ENCODE measurements around the gene PRDM8.

Gene PRDM8

DNA sequence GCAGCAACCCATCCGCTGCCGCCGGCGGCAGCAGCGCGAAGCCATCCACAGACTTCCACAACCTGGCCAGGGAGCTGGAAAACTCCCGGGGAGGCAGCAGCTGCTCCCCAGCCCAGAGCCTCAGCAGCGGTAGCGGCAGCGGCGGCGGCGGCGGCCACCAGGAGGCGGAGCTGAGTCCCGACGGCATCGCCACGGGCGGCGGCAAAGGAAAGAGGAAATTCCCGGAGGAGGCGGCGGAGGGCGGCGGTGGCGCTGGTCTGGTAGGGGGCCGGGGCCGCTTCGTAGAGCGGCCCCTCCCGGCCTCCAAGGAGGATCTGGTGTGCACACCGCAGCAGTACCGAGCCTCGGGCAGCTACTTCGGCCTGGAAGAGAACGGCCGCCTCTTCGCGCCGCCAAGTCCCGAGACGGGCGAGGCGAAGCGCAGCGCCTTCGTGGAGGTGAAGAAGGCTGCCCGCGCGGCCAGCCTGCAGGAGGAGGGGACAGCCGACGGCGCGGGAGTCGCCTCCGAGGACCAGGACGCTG is 4.9 kb downstream of the PRDM8 start:
- peak; percentile 75 to 77 for DNase-seq

- DNase-seq = peak; percentile 46 to 51
These were observed 5.6 kb downstream of the PRDM8 start for GRCh38 chr4:80202741-80203553.

DNA sequence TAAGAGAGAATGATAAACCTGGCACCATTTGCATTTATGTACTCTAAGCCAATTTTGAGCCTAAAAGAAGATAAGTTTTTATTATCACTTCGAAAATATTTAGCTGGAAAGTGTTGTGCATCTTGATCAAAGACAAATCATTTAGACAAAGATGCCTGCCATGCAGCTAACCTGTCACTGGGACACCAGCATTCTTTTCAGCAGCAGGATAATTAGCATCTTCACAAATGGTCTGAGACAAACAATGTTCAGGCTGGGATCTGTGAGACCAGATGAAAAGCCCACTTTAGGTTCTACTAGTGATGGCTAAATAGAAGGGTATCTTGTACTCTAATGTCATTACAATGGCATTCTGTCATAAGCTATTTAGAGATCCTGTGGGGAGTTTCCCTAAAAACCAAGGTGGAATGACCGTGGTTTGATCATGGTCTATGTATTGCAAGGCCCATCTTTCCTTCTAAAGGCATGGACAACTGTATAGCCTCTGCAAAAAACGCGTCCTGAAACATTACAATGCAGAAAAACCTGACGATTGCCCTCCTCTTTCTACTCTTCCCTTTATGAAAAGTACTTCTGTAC is 7.2 kb downstream of the PRDM8 start:
- no peak for DNase-seq

- DNase-seq = no peak
These were observed 8.8 kb downstream of the PRDM8 start for GRCh38 chr4:80206111-80206510.

DNA sequence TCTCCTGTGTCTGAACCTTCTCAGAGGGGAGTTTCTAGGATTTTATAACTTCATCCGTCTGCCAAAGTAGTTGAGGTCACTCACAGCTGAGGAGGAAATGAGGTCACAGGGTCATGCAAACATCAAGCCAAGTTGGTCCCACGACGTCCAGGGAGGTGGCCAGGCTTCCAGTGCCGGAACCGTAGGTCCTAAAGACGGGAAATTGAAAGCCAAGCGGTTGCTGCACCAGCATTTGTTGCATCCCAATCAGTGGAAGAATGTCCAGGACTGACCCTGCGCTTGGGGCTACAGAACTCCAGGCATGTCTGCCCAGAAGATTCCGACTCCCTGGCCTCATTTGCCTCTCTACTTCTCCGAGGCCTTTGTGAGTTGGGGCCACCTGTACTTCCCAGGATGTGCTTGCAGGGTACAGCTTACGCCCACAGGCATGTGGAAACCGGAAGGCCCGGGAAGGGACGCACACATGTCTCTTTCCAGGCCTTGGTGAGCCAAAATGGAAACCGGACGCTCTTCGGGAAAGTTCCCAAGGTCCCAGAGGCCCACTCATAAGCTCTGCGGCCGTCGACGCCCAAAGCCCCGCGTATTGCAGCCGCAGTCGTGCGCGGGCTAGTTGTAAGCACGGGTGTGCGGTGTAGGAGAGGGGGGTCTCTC is 9.3 kb downstream of the PRDM8 start:
- DNase-seq = no peak

GRCh38 chr4:80207172-80207583 is 9.9 kb downstream of the PRDM8 start:
- DNase-seq = no peak

GRCh38 chr4:80207664-80208063 is 10.4 kb downstream of the PRDM8 start:
- no peak for DNase-seq

DNA sequence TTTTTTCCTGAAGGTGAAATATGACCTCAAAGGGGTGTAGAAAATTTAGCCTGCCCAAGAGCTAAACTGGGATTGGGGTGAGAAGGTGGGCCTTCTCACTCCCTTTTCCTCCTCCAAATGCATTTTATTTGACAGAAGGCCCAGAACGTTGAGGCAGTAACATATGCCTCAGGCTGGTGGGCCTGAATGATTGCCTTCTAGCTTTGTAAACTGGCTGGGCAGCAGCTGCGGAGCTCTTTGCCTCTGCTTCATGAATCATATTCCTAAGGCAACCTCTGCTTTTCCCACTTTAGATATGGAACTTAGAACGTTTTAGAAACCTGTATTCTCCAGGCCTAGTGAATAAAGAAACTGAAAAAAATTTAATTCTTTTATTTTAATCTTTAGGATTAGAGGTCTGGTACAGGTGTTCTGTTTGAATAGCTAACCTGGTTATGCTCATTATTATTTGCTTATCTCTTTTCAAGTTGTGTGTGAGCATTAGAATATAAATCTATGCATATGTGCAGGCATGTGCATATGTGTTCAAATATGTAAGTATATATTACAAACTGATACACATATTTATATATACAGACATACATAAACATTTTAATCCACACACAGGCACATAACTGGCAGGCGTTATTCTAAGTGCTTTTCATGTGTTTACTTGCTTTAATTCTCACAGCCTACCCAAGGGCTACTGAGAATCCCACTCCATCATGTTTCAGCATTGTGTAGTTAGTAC is 11.5 kb downstream of the PRDM8 start:
- no peak for DNase-seq

- no peak for DNase-seq
These were observed 12.0 kb downstream of the PRDM8 start for GRCh38 chr4:80209340-80209701.

DNA sequence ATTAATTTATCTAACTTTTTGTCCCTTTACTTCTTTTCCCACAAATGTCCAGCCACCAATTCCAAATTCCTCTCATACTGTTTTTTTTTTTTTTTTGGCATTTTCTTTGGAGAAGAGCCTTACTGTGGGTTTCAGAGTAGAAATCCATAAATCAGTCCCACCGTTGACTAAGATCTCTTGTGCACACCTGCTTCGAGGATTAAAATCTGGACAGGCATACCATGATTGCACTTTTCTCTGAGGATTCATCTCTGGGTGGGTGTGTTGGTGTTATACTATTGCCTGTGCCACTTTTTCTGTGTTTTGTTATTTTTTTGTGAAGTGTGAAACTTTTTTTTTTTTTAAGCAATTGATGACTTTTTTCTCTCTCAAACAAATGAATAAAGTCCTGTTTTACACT is 13.2 kb downstream of the PRDM8 start:
- DNase-seq = no peak

- no peak for DNase-seq
These were observed 16.0 kb downstream of the PRDM8 start for GRCh38 chr4:80213117-80213815.

GRCh38 chr4:80215449-80216052 is 18.2 kb downstream of the PRDM8 start:
- no peak for DNase-seq

- no peak for DNase-seq
These were observed 18.9 kb downstream of the PRDM8 start for GRCh38 chr4:80216100-80216761.

DNA sequence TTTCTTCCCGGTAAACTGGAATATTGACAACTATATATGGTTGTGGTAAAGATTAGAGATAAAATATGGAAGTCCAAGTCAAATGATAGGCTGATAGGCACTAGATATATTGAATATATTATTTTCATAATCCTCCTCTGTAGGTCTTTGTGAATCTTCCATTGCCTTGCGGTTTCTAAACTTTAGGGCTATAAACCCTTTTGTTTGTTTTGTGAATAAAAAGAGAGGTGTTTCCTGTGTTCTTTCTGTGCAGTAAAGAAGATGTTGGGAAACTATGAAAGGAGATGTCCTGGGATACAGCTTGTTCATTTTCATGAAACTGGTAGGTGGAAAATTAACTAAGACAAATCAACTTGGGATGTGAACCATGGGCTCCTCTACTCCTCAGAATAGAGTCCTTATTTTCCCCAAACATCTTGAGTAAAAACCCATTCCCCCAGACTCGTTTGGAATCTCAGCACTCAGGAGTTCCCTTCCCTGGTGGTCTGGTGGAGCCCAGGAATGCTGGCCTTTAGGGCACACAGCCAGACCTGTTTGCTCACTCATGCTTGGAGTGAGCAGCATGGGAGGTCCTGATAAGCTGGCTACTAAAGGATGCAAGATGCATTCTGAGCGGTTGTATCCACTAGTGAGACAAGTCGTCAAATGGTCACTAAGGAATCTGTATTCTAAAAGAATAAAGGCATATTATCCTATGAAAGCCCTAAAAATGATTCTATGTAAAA is 22.2 kb downstream of the PRDM8 start:
- DNase-seq = no peak

DNA sequence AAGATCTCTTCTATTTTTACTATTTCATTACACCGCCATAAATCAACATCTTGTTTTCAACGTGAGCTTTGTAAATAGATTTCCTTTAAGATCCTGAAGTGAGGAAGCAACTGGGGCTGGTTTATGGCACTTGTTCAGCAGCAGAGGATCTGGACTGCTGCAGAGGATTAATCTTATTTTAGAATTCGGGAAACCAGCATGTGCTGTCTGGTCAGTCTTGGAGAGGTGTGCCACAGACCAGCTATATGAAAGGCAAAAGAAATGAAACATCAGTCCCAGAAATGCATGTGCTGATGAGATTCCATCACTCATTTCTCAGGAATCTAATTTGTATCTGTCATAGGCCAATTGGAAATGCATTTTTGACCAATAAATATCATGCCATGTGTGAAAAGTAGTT is 23.4 kb downstream of the PRDM8 start:
- no peak for DNase-seq

DNA sequence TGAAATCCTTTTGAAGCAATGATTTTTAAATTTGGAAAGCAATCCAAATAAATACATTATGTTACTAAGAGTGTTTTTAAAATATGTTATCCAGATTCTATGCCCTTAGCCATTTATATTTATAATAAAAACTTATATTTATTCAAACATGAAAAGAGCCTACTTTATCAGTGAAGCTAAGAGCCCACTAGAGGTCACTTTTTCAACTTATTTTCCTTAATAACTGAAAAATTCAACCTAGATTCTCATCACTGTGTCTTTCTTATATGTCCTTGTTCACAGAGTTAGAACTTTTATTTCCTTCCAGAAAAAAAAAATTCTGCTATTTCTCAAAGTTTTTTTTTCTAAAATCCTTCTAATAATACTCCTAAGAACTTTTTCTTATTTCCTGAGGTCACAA is 23.9 kb downstream of the PRDM8 start:
- DNase-seq = no peak

- no peak for DNase-seq
These were observed 28.3 kb downstream of the PRDM8 start for GRCh38 chr4:80225595-80225994.

- DNase-seq = no peak
These were observed 28.8 kb downstream of the PRDM8 start for GRCh38 chr4:80226094-80226493.

DNA sequence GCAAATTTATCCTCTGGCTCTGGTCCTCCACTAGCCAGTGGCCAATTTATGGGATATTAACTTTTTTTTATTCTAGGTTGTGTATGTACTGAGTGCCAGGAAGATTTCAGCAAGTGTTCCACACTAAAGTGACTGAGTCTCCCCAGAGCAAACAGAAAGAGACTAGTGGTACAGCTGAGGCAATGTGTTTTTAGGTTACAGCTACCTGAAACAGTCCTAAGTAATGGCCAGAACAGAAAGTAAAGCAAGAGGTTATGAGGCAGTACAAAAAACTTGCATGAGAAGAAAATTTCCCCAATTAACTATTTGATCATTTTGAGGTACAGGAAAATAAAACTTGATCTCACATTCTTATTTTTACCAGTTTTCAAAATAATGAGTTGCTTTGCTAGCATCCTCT is 31.2 kb downstream of the PRDM8 start:
- no peak for DNase-seq

DNA sequence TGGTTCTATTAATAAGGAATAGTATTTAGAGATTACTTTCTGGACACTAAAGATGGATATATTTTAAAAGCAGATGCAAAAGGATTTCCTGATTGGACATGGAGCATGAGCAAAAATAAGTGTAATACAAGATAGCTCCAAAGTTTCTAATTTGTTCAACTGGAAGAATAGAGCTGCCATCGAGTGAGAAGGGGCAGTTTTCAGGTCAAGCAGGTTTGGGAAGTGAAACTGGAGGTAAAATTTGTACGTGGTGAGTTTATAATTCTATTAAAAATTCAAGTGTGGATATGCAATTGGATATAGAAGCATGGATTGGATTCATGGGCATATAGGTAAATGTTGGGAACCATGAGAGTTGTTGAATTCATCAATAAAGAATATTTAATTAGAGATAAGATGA is 31.8 kb downstream of the PRDM8 start:
- DNase-seq = no peak

DNA sequence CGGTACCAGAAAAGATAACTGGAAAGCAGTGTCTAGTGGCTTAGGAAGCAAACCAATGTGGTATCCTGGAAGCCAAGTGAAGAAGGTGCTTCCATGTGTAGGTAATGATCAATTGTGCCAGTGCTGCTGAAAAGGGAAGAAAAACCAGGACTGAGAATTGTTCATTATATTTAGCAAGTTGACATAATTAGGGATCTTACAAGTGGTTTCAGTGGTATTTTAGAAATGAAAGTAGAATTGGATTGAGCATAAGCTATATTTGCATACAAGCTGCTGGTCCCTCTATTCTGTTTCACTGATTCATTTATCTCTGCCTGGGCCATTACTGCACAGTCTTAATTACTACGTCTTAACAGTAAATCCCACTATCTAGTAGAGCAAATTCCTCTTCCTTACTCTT is 32.3 kb downstream of the PRDM8 start:
- DNase-seq = no peak

All from activated CD4-positive, alpha-beta T cell treated with anti-CD3 and anti-CD28 coated beads, Interleukin-2, amount 50 U/mL, for 4 hours (primary cell).